Mammary epithelial cell (primary cell): ENCODE results near the gene GDPD1.

ENCODE experiments used
- EZH2 ChIP-seq: IDR thresholded peaks from 2 replicates; pipeline ENCODE4 v1.6.1; 2012; ENCODE audit warnings: low read length, inconsistent platforms, borderline replicate concordance
- TF ChIP-seq, protein P1 (sequence below), 2 donors: IDR thresholded peaks in 1 of 2; conservative IDR thresholded peaks in 1 of 2; 2 replicates each; pipeline ENCODE4 v1.5.1; 2011 to 2012; ENCODE audit warnings: inconsistent platforms in 2 of 2, low read length in 2 of 2, mild to moderate bottlenecking in 2 of 2, control low read depth in 1 of 2, low read depth in 1 of 2; ENCODE audit not compliant: insufficient read depth in 1 of 2; ENCODE audit errors: extremely low read depth in 1 of 2

DNA sequence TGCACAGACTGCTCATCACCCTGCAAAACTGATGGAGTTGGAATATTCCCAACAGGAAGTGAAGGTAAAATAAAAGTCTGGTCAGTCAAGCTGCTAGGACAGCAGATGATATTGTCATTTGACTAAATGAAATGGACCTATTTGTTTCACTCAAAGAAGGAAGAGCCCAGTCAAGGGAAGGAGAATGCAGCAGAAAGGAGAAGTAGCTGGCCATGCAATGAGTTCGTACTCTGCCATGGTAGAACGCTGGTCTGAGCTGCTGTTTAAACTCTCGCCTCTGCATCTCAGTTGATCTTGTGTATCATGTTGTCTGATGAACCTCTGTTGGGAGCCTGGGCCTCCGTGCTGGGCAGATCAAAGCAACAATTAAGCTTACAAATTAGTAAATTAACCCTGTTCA lies 95.6 kb downstream of the GDPD1 start:
- TF ChIP-seq, protein P1, sequence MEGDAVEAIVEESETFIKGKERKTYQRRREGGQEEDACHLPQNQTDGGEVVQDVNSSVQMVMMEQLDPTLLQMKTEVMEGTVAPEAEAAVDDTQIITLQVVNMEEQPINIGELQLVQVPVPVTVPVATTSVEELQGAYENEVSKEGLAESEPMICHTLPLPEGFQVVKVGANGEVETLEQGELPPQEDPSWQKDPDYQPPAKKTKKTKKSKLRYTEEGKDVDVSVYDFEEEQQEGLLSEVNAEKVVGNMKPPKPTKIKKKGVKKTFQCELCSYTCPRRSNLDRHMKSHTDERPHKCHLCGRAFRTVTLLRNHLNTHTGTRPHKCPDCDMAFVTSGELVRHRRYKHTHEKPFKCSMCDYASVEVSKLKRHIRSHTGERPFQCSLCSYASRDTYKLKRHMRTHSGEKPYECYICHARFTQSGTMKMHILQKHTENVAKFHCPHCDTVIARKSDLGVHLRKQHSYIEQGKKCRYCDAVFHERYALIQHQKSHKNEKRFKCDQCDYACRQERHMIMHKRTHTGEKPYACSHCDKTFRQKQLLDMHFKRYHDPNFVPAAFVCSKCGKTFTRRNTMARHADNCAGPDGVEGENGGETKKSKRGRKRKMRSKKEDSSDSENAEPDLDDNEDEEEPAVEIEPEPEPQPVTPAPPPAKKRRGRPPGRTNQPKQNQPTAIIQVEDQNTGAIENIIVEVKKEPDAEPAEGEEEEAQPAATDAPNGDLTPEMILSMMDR (conservative IDR thresholded peaks at IDR 0.05 in 1 of 2, IDR thresholded peaks at IDR 0.05 in 1 of 2; ENCODE audit: extremely low read depth in 1 of 2, insufficient read depth in 1 of 2, low read depth in 1 of 2, low read length in 2 of 2) = no peak
- TF ChIP-seq EZH2 = no peak
